Stimulated activated CD8-positive, alpha-beta memory T cell treated with anti-CD3 and anti-CD28 coated beads, Interleukin-12 subunit alpha, Interleukin-12 subunit beta, amount 100 ng/mL, for 4 hours (primary cell): ENCODE measurements around the gene CROCC2.

Source experiments
- DNase-seq: peaks from one replicate; pipeline ENCODE4 v3.0.0-alpha.2; 2020; ENCODE audit warnings: low read depth

Gene CROCC2

DNA sequence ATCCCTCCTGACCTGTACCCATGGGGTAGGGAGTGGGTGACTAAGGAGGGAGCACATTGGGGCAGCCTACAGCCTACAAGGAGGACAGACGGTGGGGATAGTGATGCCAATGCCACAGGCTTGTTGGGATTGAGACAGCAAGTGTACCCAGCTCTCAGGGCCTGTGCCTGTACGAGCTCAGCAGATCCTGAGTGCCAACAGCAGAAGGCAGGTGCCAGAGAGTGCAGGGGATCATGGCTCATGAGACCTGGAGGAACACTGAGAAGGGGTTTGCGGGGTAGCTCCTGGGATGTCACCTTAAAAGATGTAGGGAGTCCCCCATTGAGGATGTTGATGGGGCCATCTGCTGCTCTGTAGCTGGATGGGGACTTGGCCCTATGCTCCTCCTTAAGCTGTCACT lies 82.0 kb downstream of the CROCC2 start:
- DNase-seq = no peak

GRCh38 chr2:240988571-240989271 lies 82.6 kb downstream of the CROCC2 start:
- no peak for DNase-seq

DNA sequence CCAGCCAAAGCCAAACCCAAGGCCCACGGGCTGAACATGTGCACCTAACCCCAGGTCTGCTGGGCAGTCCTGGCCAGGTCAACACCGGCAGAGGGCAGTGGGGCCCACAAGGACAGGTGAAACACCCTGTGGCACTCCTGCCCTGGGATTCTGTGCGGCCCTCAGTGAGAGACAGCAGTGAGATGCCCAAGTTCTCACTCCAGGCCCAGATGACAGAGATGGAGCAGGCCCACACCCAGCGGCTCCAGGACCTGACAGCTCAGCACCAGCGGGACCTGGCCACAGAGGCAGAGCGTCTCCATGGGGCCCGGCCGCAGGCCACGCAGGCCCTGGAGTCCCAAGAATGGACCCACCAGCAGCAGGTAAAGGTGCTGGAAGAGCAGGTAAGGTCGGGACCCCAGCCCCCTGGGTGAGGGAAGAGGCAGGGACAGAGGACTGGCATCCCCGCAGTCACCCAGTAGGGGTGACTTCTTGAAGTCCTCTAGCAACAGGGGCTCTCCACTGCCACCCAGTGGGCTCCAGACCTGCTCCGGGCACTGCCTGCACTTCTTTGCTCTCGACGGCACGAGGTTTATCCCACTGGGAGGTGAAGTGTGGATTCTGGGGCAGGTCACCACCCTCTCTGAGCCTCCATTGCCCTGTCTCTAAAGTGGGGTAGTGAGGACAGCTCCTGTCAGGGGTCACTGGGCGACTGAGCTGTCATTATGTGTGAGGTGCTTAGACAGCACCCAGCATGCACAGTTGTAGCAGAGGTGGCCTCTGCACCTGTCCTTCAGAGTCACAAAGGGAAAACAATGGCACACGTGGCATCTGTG lies 83.5 kb downstream of the CROCC2 start:
- DNase-seq = no peak

- no peak for DNase-seq
Measured at GRCh38 chr2:240990266-240990529, 84.1 kb downstream of the CROCC2 start.

DNA sequence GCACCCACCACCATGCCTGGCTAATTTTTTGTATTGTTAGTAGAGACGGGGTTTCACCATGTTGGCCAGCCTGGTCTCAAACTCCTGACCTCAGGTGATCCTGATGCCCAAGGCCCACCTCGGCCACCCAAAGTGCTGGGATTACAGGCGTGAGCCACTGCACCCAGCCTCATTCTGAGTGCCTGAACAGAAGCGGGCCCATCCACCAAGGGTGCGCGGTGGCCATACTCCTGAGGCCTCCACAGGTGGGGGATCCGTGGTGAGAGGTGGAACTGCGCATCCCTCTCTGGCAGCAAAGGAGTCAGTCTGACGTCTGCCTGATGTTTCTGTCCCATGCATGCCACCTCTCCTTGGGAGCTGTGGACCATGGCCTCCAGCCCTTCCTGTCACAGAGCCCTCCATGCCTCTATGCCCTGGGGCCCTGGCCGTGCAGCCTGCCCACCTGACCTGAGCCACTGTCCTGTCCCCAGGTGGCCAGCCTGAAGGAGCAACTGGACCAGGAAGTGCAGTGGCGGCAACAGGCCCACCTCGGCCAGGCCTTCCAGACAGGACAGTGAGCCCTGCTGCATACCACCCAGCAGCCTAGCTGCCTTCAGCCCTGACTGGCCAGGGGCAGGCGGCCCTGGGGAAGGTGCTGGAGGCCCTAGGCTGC lies 84.7 kb downstream of the CROCC2 start:
- no peak for DNase-seq

DNA sequence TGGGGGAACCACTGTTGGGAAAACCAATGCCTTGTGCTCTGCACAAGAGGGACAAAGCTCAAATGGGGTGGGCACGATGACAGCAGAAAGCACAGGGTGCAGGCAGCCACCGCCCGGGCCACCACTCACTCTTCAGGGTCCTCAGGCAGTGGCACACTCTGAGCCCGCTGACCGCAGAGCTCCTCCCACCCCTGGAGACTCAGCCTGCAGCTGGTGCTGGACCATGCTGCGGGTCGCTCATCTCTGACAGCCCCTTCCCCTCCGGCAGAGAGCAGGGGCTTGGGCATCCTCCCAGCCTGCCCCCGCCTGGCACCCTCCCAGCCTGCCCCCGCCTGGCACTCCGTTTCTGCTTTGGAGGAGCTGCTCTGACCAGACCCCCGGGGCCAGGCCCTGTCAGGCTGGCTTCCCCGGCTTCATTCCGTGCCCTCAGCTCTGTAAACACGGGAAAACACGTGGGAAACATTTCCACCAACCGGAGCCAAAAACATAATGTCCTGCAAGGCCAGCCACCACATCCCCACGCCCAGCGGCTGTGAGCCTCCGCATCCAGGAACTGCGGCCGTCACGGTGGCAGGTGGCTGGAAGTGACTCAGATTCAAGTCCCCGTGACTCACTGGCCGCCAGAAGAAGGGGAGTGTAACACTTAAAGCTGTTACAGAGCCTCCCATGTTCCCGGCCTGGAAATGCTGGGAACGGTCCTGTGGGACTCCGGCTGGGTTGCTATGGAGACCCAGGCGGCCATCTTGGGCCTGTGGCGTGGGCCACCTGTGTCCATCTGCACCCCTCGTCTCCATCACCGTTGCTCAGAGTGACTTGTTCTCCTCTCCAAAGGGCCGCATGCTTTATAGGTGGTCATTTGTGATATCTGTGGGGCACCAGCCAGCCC lies 85.5 kb downstream of the CROCC2 start:
- no peak for DNase-seq

GRCh38 chr2:240992572-240993291 lies 86.6 kb downstream of the CROCC2 start:
- DNase-seq = no peak

- DNase-seq = no peak
Measured at GRCh38 chr2:240993446-240994170, 87.5 kb downstream of the CROCC2 start.

DNA sequence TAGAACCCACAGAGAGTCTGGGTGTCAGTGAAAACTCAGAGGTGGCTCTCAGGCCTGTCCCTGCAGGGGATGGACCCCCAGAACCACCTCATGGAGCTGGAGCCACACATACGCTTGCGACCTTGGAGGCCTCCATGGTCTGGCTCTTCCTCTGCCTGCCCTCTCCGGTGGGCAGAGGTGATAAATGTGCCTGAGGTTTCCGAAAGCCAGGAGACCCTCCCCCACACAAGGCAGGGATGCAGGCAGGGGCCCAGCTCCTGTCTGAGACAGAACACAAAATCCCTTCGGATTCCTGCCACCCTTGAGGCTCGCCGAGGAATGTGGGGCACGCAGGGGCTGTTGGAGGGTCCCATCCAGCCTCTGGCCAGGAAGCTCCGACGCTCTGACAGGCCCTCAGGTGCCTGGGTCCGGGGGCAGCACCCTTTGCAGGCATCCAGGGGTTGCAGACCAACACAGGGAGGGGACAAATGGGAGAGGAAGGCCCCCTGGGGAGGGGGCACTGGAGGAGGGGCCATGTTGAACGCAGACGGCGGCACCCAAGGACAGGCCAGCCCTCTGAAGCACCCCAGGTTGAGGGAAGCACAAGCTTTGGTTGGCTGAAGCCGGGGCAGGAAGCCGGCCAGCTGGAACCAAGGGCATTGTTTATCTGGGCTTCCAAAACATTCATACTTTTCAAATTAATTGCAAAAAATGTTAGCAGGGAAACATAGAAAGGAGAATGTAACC lies 88.2 kb downstream of the CROCC2 start:
- DNase-seq = no peak

GRCh38 chr2:240995041-240996021 lies 89.2 kb downstream of the CROCC2 start:
- no peak for DNase-seq

GRCh38 chr2:240996161-240996833 lies 90.2 kb downstream of the CROCC2 start:
- no peak for DNase-seq

DNA sequence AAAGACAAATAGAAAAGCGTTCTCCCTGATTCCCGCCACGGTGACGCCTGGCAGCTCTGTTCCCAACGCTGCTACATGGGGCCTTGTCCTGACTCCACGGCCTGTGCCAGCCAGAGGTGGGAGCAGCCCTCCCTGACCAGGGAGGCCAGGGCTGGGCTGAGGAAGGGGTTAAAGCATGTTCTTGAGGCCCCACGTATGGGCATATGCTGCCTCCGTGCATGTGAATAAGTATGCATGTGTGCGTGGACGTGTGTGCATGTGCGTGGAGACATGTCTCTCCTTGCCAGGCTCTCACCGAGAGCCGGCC lies 90.7 kb downstream of the CROCC2 start:
- no peak for DNase-seq

- no peak for DNase-seq
Measured at GRCh38 chr2:240997141-240997855, 91.2 kb downstream of the CROCC2 start.

- peak; percentile 43 for DNase-seq
Measured at GRCh38 chr2:240997856-240998705, 91.9 kb downstream of the CROCC2 start, which contains the start of gene SNED1. Gene SNED1, plus strand, starts transcription at chr2:240998618. Its CDS starts 220 bp downstream, at chr2:240998838.

GRCh38 chr2:240998706-240998994 lies 92.5 kb downstream of the CROCC2 start:
- no peak for DNase-seq

DNA sequence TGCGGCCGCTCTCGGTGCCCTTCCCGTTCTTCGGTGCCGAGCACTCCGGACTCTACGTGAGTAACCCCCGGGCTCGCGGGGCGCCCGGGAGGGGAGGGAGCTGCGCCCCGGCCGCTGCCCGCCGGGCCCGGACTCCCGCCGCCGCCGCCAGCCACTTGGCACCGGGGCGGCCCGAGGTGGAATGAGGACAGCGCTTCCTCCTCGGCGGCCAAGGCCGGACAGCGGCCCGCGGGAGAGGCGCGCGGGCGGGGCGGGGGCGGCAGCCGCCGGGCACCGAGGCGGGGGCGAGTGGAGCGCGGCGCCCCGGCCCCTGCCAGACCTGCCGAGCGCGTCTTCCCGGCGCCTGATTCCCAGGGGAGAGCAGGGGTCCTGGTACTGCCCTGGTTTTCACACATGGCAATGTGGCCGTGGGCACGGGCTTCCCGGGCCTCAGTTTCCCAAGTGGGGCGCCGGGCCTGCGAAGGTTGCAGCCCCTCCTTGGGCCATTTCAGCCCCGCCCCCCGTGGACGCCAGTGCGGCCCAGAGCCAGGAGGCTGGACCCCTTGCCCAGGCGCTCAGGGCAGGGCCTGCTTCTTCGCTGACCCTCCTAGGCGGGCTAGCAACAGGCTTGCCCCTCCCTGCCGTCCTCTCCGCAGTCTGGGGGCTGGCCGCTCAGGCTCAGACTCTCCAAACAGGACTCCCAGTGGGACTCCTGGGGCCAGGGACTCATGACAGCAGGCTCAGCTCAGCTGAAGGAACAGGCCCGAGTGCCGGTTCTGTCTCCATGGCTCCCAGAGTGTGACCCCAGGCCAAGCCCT lies 93.1 kb downstream of the CROCC2 start:
- no peak for DNase-seq
